ENCODE measurements around the gene DUS1L.

Gene DUS1L

GRCh38 chr17:82023447-82024241 lies 42.0 kb downstream of the DUS1L start:
- peak; percentile 6 for ATAC-seq (ENCODE audit: low read depth)
- Histone ChIP-seq H3K4me3 (ENCODE audit: severe bottlenecking) (peak overlapping the region; percentile 56), H3K27me3 (ENCODE audit: insufficient read depth, poor library complexity, severe bottlenecking) (no peaks in the 10 kb centered on the region), H3K9me3 (ENCODE audit: severe bottlenecking) (no peaks in the 10 kb centered on the region), H3K27ac (ENCODE audit: poor library complexity, severe bottlenecking) (peak overlapping the region; percentile 16), H3K36me3 (ENCODE audit: low read depth) (0 out of 2 replicates have a peak, but pooled peaks cover 5% of the 10 kb centered on the region), H3K4me1 (ENCODE audit: insufficient read depth, poor library complexity, severe bottlenecking) (no peaks in the 10 kb centered on the region)
- TF ChIP-seq, protein P1, sequence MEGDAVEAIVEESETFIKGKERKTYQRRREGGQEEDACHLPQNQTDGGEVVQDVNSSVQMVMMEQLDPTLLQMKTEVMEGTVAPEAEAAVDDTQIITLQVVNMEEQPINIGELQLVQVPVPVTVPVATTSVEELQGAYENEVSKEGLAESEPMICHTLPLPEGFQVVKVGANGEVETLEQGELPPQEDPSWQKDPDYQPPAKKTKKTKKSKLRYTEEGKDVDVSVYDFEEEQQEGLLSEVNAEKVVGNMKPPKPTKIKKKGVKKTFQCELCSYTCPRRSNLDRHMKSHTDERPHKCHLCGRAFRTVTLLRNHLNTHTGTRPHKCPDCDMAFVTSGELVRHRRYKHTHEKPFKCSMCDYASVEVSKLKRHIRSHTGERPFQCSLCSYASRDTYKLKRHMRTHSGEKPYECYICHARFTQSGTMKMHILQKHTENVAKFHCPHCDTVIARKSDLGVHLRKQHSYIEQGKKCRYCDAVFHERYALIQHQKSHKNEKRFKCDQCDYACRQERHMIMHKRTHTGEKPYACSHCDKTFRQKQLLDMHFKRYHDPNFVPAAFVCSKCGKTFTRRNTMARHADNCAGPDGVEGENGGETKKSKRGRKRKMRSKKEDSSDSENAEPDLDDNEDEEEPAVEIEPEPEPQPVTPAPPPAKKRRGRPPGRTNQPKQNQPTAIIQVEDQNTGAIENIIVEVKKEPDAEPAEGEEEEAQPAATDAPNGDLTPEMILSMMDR (IDR thresholded peaks at IDR 0.05; ENCODE audit: poor library complexity, severe bottlenecking), result no peak
- no peak for DNase-seq (ENCODE audit: low spot score)

DNA sequence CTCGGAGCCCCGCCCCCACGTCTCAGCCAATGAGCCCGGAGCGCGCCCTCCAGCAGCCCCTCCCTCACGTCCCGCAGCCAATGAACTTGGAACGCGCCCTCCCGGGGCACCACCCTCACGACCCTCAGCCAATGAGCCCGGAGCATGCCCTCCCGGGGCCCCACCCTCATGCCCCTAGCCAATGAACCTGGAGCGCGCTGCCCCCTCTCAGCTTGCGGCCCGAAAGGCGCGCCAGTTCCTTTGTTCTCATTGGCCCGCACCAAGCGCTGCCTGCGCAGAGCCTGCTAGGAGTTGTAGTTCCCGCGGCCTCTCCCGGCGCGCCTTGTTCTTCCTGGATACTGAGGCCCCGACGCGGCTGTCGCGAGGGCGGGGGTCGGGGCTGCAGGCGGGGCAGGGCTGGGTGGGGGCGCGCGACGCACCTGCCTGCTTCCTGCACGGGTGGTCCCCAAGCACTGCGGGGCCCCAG lies 42.6 kb downstream of the DUS1L start, which contains the start of gene LRRC45:
Gene LRRC45, plus strand, starts transcription at position 325 of the 466 bp plus-strand sequence. CDS start 339 bp downstream, outside the sequence.
- H3K27ac ChIP-seq (ENCODE audit: poor library complexity, severe bottlenecking), result peak within 1 kb of the TSS; percentile 48
- DNase-seq (ENCODE audit: low spot score), result peak; percentile 100

DNA sequence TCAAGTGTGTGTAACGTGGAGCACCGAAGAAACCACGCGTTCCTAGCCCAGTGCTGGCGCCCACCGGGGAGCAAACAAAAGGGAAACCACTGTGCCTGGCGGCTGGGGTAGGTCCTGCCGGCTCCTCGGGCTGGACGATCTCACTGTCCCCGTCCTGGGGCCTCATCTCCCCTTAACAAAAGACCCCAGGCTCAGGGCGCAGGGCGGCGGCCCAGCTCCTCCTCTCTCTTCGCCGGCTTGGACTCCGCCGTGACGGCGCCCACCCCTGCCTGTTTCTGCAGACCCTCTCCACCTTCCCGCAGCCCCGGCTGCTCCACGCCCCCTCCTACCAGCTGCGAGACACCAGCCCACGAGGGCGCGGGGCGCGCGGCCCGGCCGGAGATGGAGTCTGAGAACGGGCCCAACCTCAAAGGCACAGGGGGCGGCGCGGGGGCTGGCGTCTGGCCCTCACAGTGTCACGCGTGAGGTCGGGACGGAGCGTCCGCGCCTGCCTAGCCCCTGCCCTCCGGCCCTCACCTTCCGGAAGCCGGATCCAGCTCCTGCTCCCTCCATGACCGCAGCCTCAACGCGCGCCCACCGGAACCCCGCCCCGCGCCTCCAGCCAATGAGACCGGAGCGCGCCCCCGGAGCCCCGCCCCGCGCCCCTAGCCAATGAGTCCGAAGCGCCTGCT lies 43.2 kb downstream of the DUS1L start, which contains the start of gene CENPX:
Gene CENPX, minus strand, starts transcription at position 569 of the 671 bp plus-strand sequence. Its CDS starts 17 bp downstream, at position 552.
- Histone ChIP-seq H3K9me3 (ENCODE audit: severe bottlenecking) (no peaks in the 10 kb centered on the region), H3K36me3 (ENCODE audit: low read depth) (0 out of 2 replicates have a peak, but pooled peaks cover 9% of the 10 kb centered on the region), H3K4me1 (ENCODE audit: insufficient read depth, poor library complexity, severe bottlenecking) (no peaks in the 10 kb centered on the region), H3K27me3 (ENCODE audit: insufficient read depth, poor library complexity, severe bottlenecking) (no peaks in the 10 kb centered on the region), H3K27ac (ENCODE audit: poor library complexity, severe bottlenecking) (peak within 1 kb of the TSS; percentile 48), H3K4me3 (ENCODE audit: severe bottlenecking) (peak within 1 kb of the TSS; percentile 81)
- TF ChIP-seq, protein P1 (IDR thresholded peaks at IDR 0.05; ENCODE audit: poor library complexity, severe bottlenecking), result no peak
- DNase-seq (ENCODE audit: low spot score), result no peak
- peak; percentile 68; the same call in 2 of the 3 replicates for ATAC-seq (ENCODE audit: low read depth)

More for the DNA sequence above, 42.6 kb downstream of the DUS1L start, which contains the start of gene LRRC45:
- Histone ChIP-seq H3K36me3 (ENCODE audit: low read depth) (0 out of 2 replicates have a peak, but pooled peaks cover 9% of the 10 kb centered on the region), H3K9me3 (ENCODE audit: severe bottlenecking) (no peaks in the 10 kb centered on the region), H3K4me3 (ENCODE audit: severe bottlenecking) (peak within 1 kb of the TSS; percentile 81), H3K27me3 (ENCODE audit: insufficient read depth, poor library complexity, severe bottlenecking) (no peaks in the 10 kb centered on the region), H3K4me1 (ENCODE audit: insufficient read depth, poor library complexity, severe bottlenecking) (no peaks in the 10 kb centered on the region)
- ATAC-seq (ENCODE audit: low read depth), result peak; percentile 88
- TF ChIP-seq, protein P1 (IDR thresholded peaks at IDR 0.05; ENCODE audit: poor library complexity, severe bottlenecking), result no peak

GRCh38 chr17:82021900-82022309 lies 43.7 kb downstream of the DUS1L start:
- ATAC-seq (ENCODE audit: low read depth) (no peak), DNase-seq (ENCODE audit: low spot score) (no peak)
- no peaks in the 10 kb centered on the region for H3K9me3 ChIP-seq (ENCODE audit: severe bottlenecking)
- H3K4me3 ChIP-seq (ENCODE audit: severe bottlenecking), result peak overlapping the region; percentile 81
- TF ChIP-seq, protein P1 (IDR thresholded peaks at IDR 0.05; ENCODE audit: poor library complexity, severe bottlenecking), result no peak
- H3K27me3 ChIP-seq (ENCODE audit: insufficient read depth, poor library complexity, severe bottlenecking), result no peaks in the 10 kb centered on the region
- H3K36me3 ChIP-seq (ENCODE audit: low read depth), result 0 out of 2 replicates have a peak, but pooled peaks cover 9% of the 10 kb centered on the region
- no peaks in the 10 kb centered on the region for H3K4me1 ChIP-seq (ENCODE audit: insufficient read depth, poor library complexity, severe bottlenecking)
- peak overlapping the region; percentile 48 for H3K27ac ChIP-seq (ENCODE audit: poor library complexity, severe bottlenecking)
